CD4-positive, alpha-beta T cell (primary cell): ENCODE results near the gene GNG14. TPM values are rescaled to one million over a fixed set of nuclear protein-coding genes. Genes with fewer than 3 reads are reported as not detected.

Experiments used
- ATAC-seq: fragments of 200-7000 bp; cut with Tn5 transposase; one replicate; pipeline ENCODE4 v1.10.0; 2022; ENCODE audit warnings: mild to moderate bottlenecking; ENCODE audit not compliant: poor library complexity
- CTCF ChIA-PET: fragments of 350-600 bp; sonication (Branson Sonifier 250); formaldehyde crosslinking; loops from one replicate; lab custom pipeline; 2021; ENCODE audit warnings: antibody characterized with exemption, inconsistent platforms; lab: Charles Lee
- POLR2A ChIA-PET: fragments of 350-600 bp; sonication (Branson Sonifier 250); formaldehyde crosslinking; loops from one replicate; lab custom pipeline; 2021; ENCODE audit warnings: antibody characterized with exemption, inconsistent platforms; lab: Charles Lee
- DNase-seq, 14 experiments: peaks; one replicate each; pipeline ENCODE4 v3.0.0-alpha.2; 2013 to 2020; ENCODE audit warnings: mixed read lengths in 2 of 14
- H3K27ac ChIP-seq, 2 donors: one replicate each; pipeline versions ENCODE4 v1.5.1 to v1.7.0; 2013; ENCODE audit warnings: low read length in 2 of 2, low read depth in 1 of 2, mild to moderate bottlenecking in 1 of 2
- H3K27me3 ChIP-seq, 2 experiments: 1 replicate in 1 of 2; 2 replicates in 1 of 2; pipeline versions ENCODE4 v1.6.1 to v1.7.0; 2013; ENCODE audit warnings: low read length in 2 of 2, control low read depth in 1 of 2, mild to moderate bottlenecking in 1 of 2, moderate library complexity in 1 of 2; ENCODE audit not compliant: insufficient read depth in 2 of 2, control insufficient read depth in 1 of 2
- H3K36me3 ChIP-seq: one replicate; pipeline ENCODE4 v1.6.1; 2013; ENCODE audit warnings: low read length, control low read depth; ENCODE audit not compliant: insufficient read depth
- H3K4me1 ChIP-seq: one replicate; pipeline ENCODE4 v1.6.1; 2013; ENCODE audit warnings: low read length, control low read depth; ENCODE audit not compliant: insufficient read depth
- H3K4me3 ChIP-seq: one replicate; pipeline ENCODE4 v1.5.1; 2013; ENCODE audit warnings: mild to moderate bottlenecking, low read length, moderate library complexity
- H3K9me3 ChIP-seq, 2 experiments: 1 replicate in 1 of 2; 2 replicates in 1 of 2; pipeline versions ENCODE4 v1.6.1 to v1.7.0; 2013; ENCODE audit warnings: low read length in 2 of 2, mild to moderate bottlenecking in 2 of 2, control low read depth in 1 of 2, moderate library complexity in 1 of 2; ENCODE audit not compliant: control insufficient read depth in 1 of 2, insufficient read depth in 1 of 2
- H3K27ac Mint-ChIP-seq: one replicate; pipeline ENCODE4 v1.8.0; 2020; ENCODE audit warnings: mixed read lengths
- H3K27me3 Mint-ChIP-seq: one replicate; pipeline ENCODE4 v1.8.0; 2021; ENCODE audit warnings: mixed read lengths
- H3K36me3 Mint-ChIP-seq: one replicate; pipeline ENCODE4 v1.8.0; 2021; ENCODE audit warnings: low read depth, mixed read lengths
- H3K4me1 Mint-ChIP-seq: one replicate; pipeline ENCODE4 v1.8.0; 2021; ENCODE audit warnings: low read depth, mixed read lengths
- H3K4me3 Mint-ChIP-seq: one replicate; pipeline ENCODE4 v1.8.0; 2020; ENCODE audit warnings: mild to moderate bottlenecking, mixed read lengths
- H3K9me3 Mint-ChIP-seq: one replicate; pipeline ENCODE4 v1.8.0; 2020; ENCODE audit warnings: mixed read lengths
- CTCF ChIP-seq: fragments of 200-600 bp; IDR thresholded peaks from one replicate; pipeline ENCODE4 v1.8.0; 2022; ENCODE audit warnings: antibody characterized with exemption, mild to moderate bottlenecking
- intact Hi-C, 2 experiments: fragments of 100-400 bp; cut with DNase I in 1 of 2; cut with micrococcal nuclease in 1 of 2; formaldehyde crosslinking; loops; one replicate each; pipeline versions ENCODE4 v1.15.1 to v1.9.0; 2023 to 2025; cut with DNase I, micrococcal nuclease
- total RNA-seq, 174 experiments: library from RNA in 2 of 174; stranded (reverse) in 2 of 174; gene quantifications; one replicate each; pipeline ENCODE4 v1.2.3 and lab custom pipeline; 2021 to 2026

The GNG14 gene
- total RNA-seq, 2 experiments from 2014 or later: not detected

- no peak for ATAC-seq
- intact Hi-C loops: loop anchor here in 1 of 2 experiments (10.0 kb wide), 1 partner anchor 203 kb away; the partner anchor contains the start of genes CALR and FARSA
- TF ChIP-seq CTCF: no peak
- POLR2A ChIA-PET: interaction anchor here (4.4 kb wide), 1 partner anchor 8 kb away, joined by 79 read pairs; the partner anchor contains the start of gene TNPO2
- Mint-ChIP-seq H3K27ac (no peak overlapping the region), H3K4me3 (no peak overlapping the region), H3K36me3 (peaks cover 48% of the 10 kb centered on the region), H3K9me3 (no peaks in the 10 kb centered on the region), H3K4me1 (peaks cover 34% of the 10 kb centered on the region), H3K27me3 (no peaks in the 10 kb centered on the region)
- DNase-seq: no peak
- Histone ChIP-seq H3K27ac (no peak overlapping the region), H3K9me3 (no peaks in the 10 kb centered on the region), H3K36me3 (peaks cover 41% of the 10 kb centered on the region), H3K4me3 (no peak overlapping the region), H3K27me3 (no peaks in the 10 kb centered on the region), H3K4me1 (peaks cover 44% of the 10 kb centered on the region)
- CTCF ChIA-PET: no interaction called here
Measured at GRCh38 chr19:12731337-12731736, 43.5 kb downstream of the GNG14 start.

GRCh38 chr19:12733369-12734214 lies 45.8 kb downstream of the GNG14 start:
- H3K27me3 Mint-ChIP-seq: no peaks in the 10 kb centered on the region
- H3K4me3 Mint-ChIP-seq: peak overlapping the region; percentile 98
- ChIA-PET POLR2A (interaction anchor here (0.6 to 4.4 kb wide), 16 partner anchors 11 to 1706 kb away, joined by 3 to 79 read pairs (median 4); partner anchors contain the start of genes DHPS, FBXW9, GCDH and JUNB), CTCF (interaction anchor here (0.6 to 3.1 kb wide), 15 partner anchors 10 to 114 kb away, joined by 3 to 38 read pairs (median 4); partner anchors contain the start of genes FBXW9, RNASEH2A and TNPO2)
- intact Hi-C loops: loop anchor here (1.0 to 10.0 kb wide), 4 partner anchors 10 to 201 kb away; partner anchors contain the start of genes CALR (in 1 of the 2), FARSA (in 1 of the 2) and TNPO2 (in 1 of the 2)
- Histone ChIP-seq H3K27me3 (no peaks in the 10 kb centered on the region), H3K4me1 (peaks cover 63% of the 10 kb centered on the region), H3K27ac (peak overlapping the region; percentile 73 to 90), H3K36me3 (peaks cover 35% of the 10 kb centered on the region), H3K4me3 (peak overlapping the region; percentile 99), H3K9me3 (no peaks in the 10 kb centered on the region)
- no peak for ATAC-seq
- DNase-seq: peak in 8 of 14 experiments; percentile 12 to 74 (median 42)
- H3K27ac Mint-ChIP-seq: peak overlapping the region; percentile 82
- peaks cover 47% of the 10 kb centered on the region for H3K4me1 Mint-ChIP-seq
- TF ChIP-seq CTCF: no peak
- H3K9me3 Mint-ChIP-seq: no peaks in the 10 kb centered on the region
- peaks cover 49% of the 10 kb centered on the region for H3K36me3 Mint-ChIP-seq

DNA sequence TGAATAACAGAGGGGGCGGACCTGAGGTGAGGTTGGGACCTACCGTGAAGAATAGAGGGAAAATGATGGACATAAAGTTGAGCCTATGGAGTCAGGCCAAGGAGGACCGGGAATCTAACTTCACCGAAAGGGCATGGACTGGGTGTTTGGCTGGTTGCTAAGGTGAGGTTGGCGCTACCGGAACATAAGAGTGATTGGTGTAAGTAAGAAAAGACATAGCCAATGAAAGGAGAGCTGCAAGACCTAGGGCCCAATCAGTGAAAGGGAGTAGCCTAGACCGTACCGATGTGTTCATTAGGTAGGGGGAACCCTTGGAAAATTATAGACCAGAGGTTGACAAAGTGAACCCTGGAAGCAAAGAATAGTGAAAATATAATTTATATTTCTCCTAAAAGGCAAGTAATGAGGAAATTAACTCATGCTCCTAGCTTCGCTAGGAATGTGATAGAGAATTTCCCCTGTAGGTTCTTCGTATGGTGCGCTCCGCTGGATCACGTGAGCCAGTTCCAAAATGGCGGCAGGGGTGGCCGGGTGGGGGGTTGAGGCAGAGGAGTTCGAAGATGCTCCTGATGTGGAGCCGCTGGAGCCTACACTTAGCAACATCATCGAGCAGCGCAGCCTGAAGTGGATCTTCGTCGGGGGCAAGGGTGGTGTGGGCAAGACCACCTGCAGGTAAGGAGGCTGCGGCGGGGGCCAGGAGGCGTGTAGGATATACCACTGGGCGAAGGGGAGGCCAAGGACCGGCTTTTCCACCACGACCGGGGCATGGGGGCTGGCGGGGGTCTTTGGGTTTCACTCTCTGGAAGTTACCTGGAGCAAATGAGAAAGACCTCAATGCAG lies 49.4 kb downstream of the GNG14 start, which contains the start of gene GET3:
Gene GET3, plus strand, starts transcription at position 503 of the 840 bp plus-strand sequence. Its CDS starts 9 bp downstream, at position 512.
- CTCF ChIA-PET: interaction anchor here (0.6 to 2.7 kb wide), 7 partner anchors 20 to 110 kb away, joined by 3 to 12 read pairs (median 5); no protein-coding TSS in a partner anchor
- H3K27ac Mint-ChIP-seq: peak within 1 kb of the TSS; percentile 86
- H3K4me1 ChIP-seq: peaks cover 52% of the 10 kb centered on the region
- no peaks in the 10 kb centered on the region for H3K9me3 ChIP-seq
- intact Hi-C loops: loop anchor here in 1 of 2 experiments (10.0 kb wide), 1 partner anchor 198 kb away; the partner anchor contains the start of genes CALR and FARSA
- peaks cover 44% of the 10 kb centered on the region for H3K36me3 Mint-ChIP-seq
- peak; percentile 82 for ATAC-seq
- no peak for TF ChIP-seq CTCF
- peaks cover 23% of the 10 kb centered on the region for H3K36me3 ChIP-seq
- H3K4me3 Mint-ChIP-seq: peak within 1 kb of the TSS; percentile 96
- peak within 1 kb of the TSS; percentile 76 for H3K27ac ChIP-seq
- DNase-seq: peak; percentile 66 to 92 (median 74)
- POLR2A ChIA-PET: interaction anchor here (0.7 to 2.6 kb wide), 15 partner anchors 14 to 187 kb away, joined by 3 to 23 read pairs (median 4); partner anchors contain the start of genes DHPS, FBXW9, GCDH and JUNB
- H3K27me3 ChIP-seq: no peaks in the 10 kb centered on the region
- H3K9me3 Mint-ChIP-seq: no peaks in the 10 kb centered on the region
- H3K4me3 ChIP-seq: peak within 1 kb of the TSS; percentile 79
- H3K27me3 Mint-ChIP-seq: no peaks in the 10 kb centered on the region
- peaks cover 38% of the 10 kb centered on the region for H3K4me1 Mint-ChIP-seq
